ENCODE data around the gene COG5. TPM values are rescaled to one million over a fixed set of nuclear protein-coding genes. Genes with fewer than 3 reads are reported as not detected.

COG5 gene
- total RNA-seq, 1 experiment from 2014 or later = 20.2 TPM

DNA sequence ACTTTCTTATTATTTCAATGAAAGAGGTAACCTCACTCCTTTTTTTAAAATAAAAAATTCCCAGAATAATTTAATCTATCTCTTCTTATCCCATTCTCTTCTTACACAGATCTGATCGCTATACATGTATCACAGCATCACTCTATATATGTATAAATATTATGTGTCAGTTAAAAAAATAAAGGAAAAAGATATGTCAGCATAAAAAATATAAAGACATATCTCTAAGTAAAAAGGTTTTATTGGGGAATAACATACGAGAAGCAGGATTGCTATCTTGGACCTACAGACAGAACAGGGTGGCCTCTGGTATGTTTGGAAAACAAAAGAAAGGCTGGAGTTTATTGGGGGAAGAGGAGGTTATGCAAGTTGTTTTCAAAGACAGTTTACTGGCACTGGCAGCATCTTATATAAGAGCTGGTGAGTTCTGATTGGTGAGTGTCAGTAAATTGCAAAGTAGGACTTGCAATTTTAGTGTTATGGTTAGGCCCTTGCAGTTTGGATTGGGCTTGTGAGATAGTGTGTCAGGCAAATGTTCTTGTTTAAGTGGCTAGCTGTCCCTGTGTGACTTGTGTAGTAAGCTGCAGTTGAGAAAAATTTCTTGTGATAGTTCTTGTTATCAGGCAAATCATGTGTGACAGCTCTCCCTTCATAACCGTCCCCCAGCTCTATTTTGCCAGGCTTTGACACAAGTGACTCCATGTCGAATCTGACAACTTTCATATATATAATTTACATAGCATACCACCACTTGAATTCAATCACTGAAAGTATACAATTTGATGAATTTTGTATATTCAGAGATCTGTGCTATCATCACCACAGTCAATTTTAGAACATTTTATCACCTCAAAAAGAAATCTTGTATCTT is 276.7 kb downstream of the COG5 start:
- 100% methylated on average over 1 of the region's 4 CpGs for WGBS (ENCODE audit: extremely low coverage, insufficient read length, low lambda C conversion rate)
- Histone ChIP-seq H2BK20ac (ENCODE audit: low read depth, low read length, poor library complexity, severe bottlenecking) (no peak overlapping the region), H3K9me3 (ENCODE audit: control insufficient read depth, low read depth, low read length) (no peaks in the 10 kb centered on the region), H4K5ac (ENCODE audit: insufficient read length, low read depth, low read length) (no peak overlapping the region), H2BK120ac (ENCODE audit: low read depth, low read length, poor library complexity, severe bottlenecking) (no peak overlapping the region), H3K4me1 (ENCODE audit: insufficient read depth, low read length) (no peaks in the 10 kb centered on the region; the same call in 1 of the 2 replicates), H2BK12ac (ENCODE audit: insufficient read length, low read depth, low read length) (no peak overlapping the region), H2AFZ (ENCODE audit: low read length) (no peak overlapping the region), H4K91ac (ENCODE audit: insufficient read length, low read depth, low read length) (no peak overlapping the region), H3K4me2 (ENCODE audit: insufficient read depth, insufficient read length, low read length) (no peak overlapping the region), H4K8ac (replicated peaks; ENCODE audit: insufficient read length, low read depth, low read length) (no peak overlapping the region), H3K23me2 (ENCODE audit: insufficient read length, low read depth, low read length, poor library complexity, severe bottlenecking) (no peaks in the 10 kb centered on the region), H4K20me1 (ENCODE audit: control insufficient read depth, insufficient read depth, insufficient read length) (no peaks in the 10 kb centered on the region), H3K56ac (ENCODE audit: insufficient read length, low read depth, low read length) (no peak overlapping the region), H3K9ac (ENCODE audit: extremely low read depth, insufficient read length, low read length) (no peak overlapping the region), H2BK5ac (ENCODE audit: insufficient read length, low read length) (no peak overlapping the region), H3T11ph (ENCODE audit: low read length) (no peak overlapping the region), H3K79me1 (ENCODE audit: insufficient read depth, low read depth, low read length, poor library complexity, severe bottlenecking) (no peaks in the 10 kb centered on the region), H3K27ac (ENCODE audit: insufficient read length, low read depth, low read length) (no peak overlapping the region), H3K27me3 (ENCODE audit: insufficient read depth, low read length) (no peaks in the 10 kb centered on the region), H3K4ac (ENCODE audit: low read depth, low read length) (no peak overlapping the region), H3K79me2 (ENCODE audit: insufficient read depth, low read length) (no peaks in the 10 kb centered on the region), H2AK5ac (ENCODE audit: insufficient read length, low read length) (no peak overlapping the region), H3K18ac (ENCODE audit: insufficient read length, low read depth, low read length) (no peak overlapping the region), H2BK15ac (ENCODE audit: low read depth, low read length) (no peak overlapping the region), H3K23ac (ENCODE audit: insufficient read length, low read depth, low read length) (no peak overlapping the region), H3K14ac (ENCODE audit: insufficient read depth, low read length) (no peak overlapping the region)
- Mint-ChIP-seq H3K4me3 (no peak overlapping the region), H3K27me3 (ENCODE audit: low read depth) (no peaks in the 10 kb centered on the region), H3K27ac (no peak overlapping the region; a peak in 2 of 7 replicates), H3K9me3 (no peaks in the 10 kb centered on the region; a peak in 2 of 5 replicates), H3K4me1 (peaks cover 7 to 18% of the 10 kb centered on the region in 2 experiments), H3K36me3 (ENCODE audit: insufficient read depth in 1 of 3, low read depth in 3 of 3) (peaks cover 3 to 22% (median 19%) of the 10 kb centered on the region in 3 experiments; a peak in 6 of 7 replicates)
- TF ChIP-seq, protein P1, sequence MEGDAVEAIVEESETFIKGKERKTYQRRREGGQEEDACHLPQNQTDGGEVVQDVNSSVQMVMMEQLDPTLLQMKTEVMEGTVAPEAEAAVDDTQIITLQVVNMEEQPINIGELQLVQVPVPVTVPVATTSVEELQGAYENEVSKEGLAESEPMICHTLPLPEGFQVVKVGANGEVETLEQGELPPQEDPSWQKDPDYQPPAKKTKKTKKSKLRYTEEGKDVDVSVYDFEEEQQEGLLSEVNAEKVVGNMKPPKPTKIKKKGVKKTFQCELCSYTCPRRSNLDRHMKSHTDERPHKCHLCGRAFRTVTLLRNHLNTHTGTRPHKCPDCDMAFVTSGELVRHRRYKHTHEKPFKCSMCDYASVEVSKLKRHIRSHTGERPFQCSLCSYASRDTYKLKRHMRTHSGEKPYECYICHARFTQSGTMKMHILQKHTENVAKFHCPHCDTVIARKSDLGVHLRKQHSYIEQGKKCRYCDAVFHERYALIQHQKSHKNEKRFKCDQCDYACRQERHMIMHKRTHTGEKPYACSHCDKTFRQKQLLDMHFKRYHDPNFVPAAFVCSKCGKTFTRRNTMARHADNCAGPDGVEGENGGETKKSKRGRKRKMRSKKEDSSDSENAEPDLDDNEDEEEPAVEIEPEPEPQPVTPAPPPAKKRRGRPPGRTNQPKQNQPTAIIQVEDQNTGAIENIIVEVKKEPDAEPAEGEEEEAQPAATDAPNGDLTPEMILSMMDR (conservative IDR thresholded peaks at IDR 0.05) = no peak
- DNase-seq = no peak

Data from H9 (cell line).